GM12874 (cell line): Measurements from ENCODE around the gene PXN.
A peak's percentile ranks its signal among the peaks of the same experiment; 100 is the strongest.

Source experiments
- CTCF ChIP-seq: IDR thresholded peaks from 2 replicates; pipeline ENCODE4 v1.5.1; 2011; ENCODE audit warnings: low read depth, mild to moderate bottlenecking, control low read depth, low read length, moderate library complexity; ENCODE audit not compliant: insufficient read depth

Gene PXN

GRCh38 chr12:120265473-120266179 lies at the start of gene PXN:
Gene PXN (minus strand): TSS chr12:120265730. CDS start chr12:120265629, 101 bp downstream.
- TF ChIP-seq CTCF, result peak; percentile 92

- peak; percentile 33 for TF ChIP-seq CTCF
Measured at GRCh38 chr12:120314220-120314619, 48.7 kb upstream of the PXN start.

GRCh38 chr12:120301962-120302815 lies 36.7 kb upstream of the PXN start, which contains the start of gene SIRT4:
Gene SIRT4 (plus strand): TSS chr12:120302321. CDS start chr12:120303562, 1,241 bp downstream.
- peak; percentile 72 for TF ChIP-seq CTCF

GRCh38 chr12:120292661-120293531 lies 27.4 kb upstream of the PXN start, which contains the start of gene RNU4-1:
Gene RNU4-1 (minus strand): TSS chr12:120293237.
- no peak for TF ChIP-seq CTCF

- TF ChIP-seq CTCF, result no peak
Measured at GRCh38 chr12:120292411-120292660, 26.8 kb upstream of the PXN start.

GRCh38 chr12:120290609-120291305 lies 25.2 kb upstream of the PXN start:
- TF ChIP-seq CTCF, result no peak

GRCh38 chr12:120287491-120287890 lies 22.0 kb upstream of the PXN start:
- no peak for TF ChIP-seq CTCF
